Right atrium auricular region (tissue), 2 donors: ENCODE measurements around the gene MRPL52. TPM values are rescaled to one million over a fixed set of nuclear protein-coding genes. Genes with fewer than 3 reads are reported as not detected.

Experiments
- DNase-seq: peaks from one replicate; pipeline ENCODE4 v3.0.0-alpha.2; 2019; ENCODE audit warnings: low spot score
- H3K27ac ChIP-seq, 2 donors: fragments of 200-600 bp; sonication (generic); 1 replicate in 1 of 2; 2 replicates in 1 of 2; pipeline ENCODE4 v1.5.1; 2016 to 2019
- H3K27me3 ChIP-seq, 2 donors: fragments of 200-600 bp; sonication (generic); one replicate each; pipeline versions ENCODE4 v1.5.1 to v1.6.0; 2017 to 2019
- H3K36me3 ChIP-seq: fragments of 200-600 bp; sonication (generic); one replicate; pipeline ENCODE4 v1.5.1; 2016
- H3K4me1 ChIP-seq, 2 donors: fragments of 200-600 bp; sonication (generic); one replicate each; pipeline versions ENCODE4 v1.5.1 to v1.6.0; 2017 to 2019
- H3K4me3 ChIP-seq, 2 donors: fragments of 200-600 bp; sonication (generic); 1 replicate in 1 of 2; 2 replicates in 1 of 2; pipeline ENCODE4 v1.5.1; 2017 to 2019; ENCODE audit warnings: mild to moderate bottlenecking in 1 of 2, moderate library complexity in 1 of 2
- H3K9me3 ChIP-seq, 2 donors: fragments of 200-600 bp; sonication (generic); one replicate each; pipeline ENCODE4 v1.5.1; 2019
- CTCF ChIP-seq, 2 donors: fragments of 200-600 bp; sonication (generic); IDR thresholded peaks; one replicate each; pipeline ENCODE4 v1.5.1; 2019; ENCODE audit warnings: antibody characterized with exemption in 2 of 2
- total RNA-seq, 2 donors: library from RNA; depleted of rRNA; stranded (reverse); fragments of >200 nt; gene quantifications; one replicate each; pipeline ENCODE4 v1.1.0, GENCODE V29; 2016

Gene MRPL52
- total RNA-seq, 2 donors from 2014 or later = 59.4 to 168 TPM

- no peaks in the 10 kb centered on the region for H3K9me3 ChIP-seq
- peak overlapping the region; percentile 83 to 89 for H3K4me3 ChIP-seq
- peaks cover 0 to 22% of the 10 kb centered on the region in 2 donors for H3K4me1 ChIP-seq
- peak overlapping the region; percentile 85 to 91 for H3K27ac ChIP-seq
- peaks cover 26% of the 10 kb centered on the region for H3K36me3 ChIP-seq
- H3K27me3 ChIP-seq = no peaks in the 10 kb centered on the region
- TF ChIP-seq CTCF (IDR thresholded peaks at IDR 0.05) = no peak
- DNase-seq = no peak
These were observed 8.3 kb downstream of the MRPL52 start for GRCh38 chr14:22837750-22838538.

- Histone ChIP-seq H3K27ac (peak overlapping the region; percentile 85 to 91), H3K4me1 (peaks cover 0 to 22% of the 10 kb centered on the region in 2 donors), H3K27me3 (no peaks in the 10 kb centered on the region), H3K4me3 (peak overlapping the region; percentile 83 to 89), H3K9me3 (no peaks in the 10 kb centered on the region), H3K36me3 (peaks cover 28% of the 10 kb centered on the region)
- TF ChIP-seq CTCF (IDR thresholded peaks at IDR 0.05) = no peak
- DNase-seq = no peak
These were observed 8.9 kb downstream of the MRPL52 start for GRCh38 chr14:22838631-22839041.

- DNase-seq = no peak
- Histone ChIP-seq H3K4me1 (peaks cover 0 to 22% of the 10 kb centered on the region in 2 donors), H3K27me3 (no peaks in the 10 kb centered on the region), H3K27ac (peak overlapping the region; percentile 85 to 91), H3K4me3 (peak overlapping the region in 1 of 2 donors; percentile 89), H3K36me3 (peaks cover 30% of the 10 kb centered on the region), H3K9me3 (no peaks in the 10 kb centered on the region)
- no peak for TF ChIP-seq CTCF (IDR thresholded peaks at IDR 0.05)
These were observed 9.6 kb downstream of the MRPL52 start for GRCh38 chr14:22839159-22839779.

GRCh38 chr14:22841311-22841710 is 11.6 kb downstream of the MRPL52 start:
- no peak for DNase-seq
- no peak overlapping the region for H3K27ac ChIP-seq
- H3K4me3 ChIP-seq = no peak overlapping the region
- no peaks in the 10 kb centered on the region for H3K9me3 ChIP-seq
- no peak for TF ChIP-seq CTCF (IDR thresholded peaks at IDR 0.05)
- peaks cover 50% of the 10 kb centered on the region for H3K36me3 ChIP-seq
- peaks cover 0 to 27% of the 10 kb centered on the region in 2 donors for H3K4me1 ChIP-seq
- H3K27me3 ChIP-seq = no peaks in the 10 kb centered on the region

- Histone ChIP-seq H3K4me3 (no peak overlapping the region), H3K36me3 (peaks cover 55% of the 10 kb centered on the region), H3K27ac (no peak overlapping the region), H3K9me3 (no peaks in the 10 kb centered on the region), H3K27me3 (no peaks in the 10 kb centered on the region), H3K4me1 (peaks cover 0 to 32% of the 10 kb centered on the region in 2 donors)
- TF ChIP-seq CTCF (IDR thresholded peaks at IDR 0.05) = no peak
- DNase-seq = no peak
These were observed 12.1 kb downstream of the MRPL52 start for GRCh38 chr14:22841769-22842168.
